K562 (cell line): Measurements from ENCODE around the gene GAB1. TPM values are rescaled to one million over a fixed set of nuclear protein-coding genes. Genes with fewer than 3 reads are reported as not detected.
A peak's percentile ranks its signal among the peaks of the same experiment; 100 is the strongest.

Source experiments
- E2F5 ChIP-seq: sonication (generic); formaldehyde crosslinking; IDR thresholded peaks from 2 replicates; pipeline ENCODE4 v1.8.0; 2022; ENCODE audit warnings: mild to moderate bottlenecking, missing genetic modification reagents
- KDM5B ChIP-seq: fragments of 200-600 bp; sonication (generic); IDR thresholded peaks from 2 replicates; pipeline ENCODE4 v1.6.1; 2012; ENCODE audit warnings: low read depth, mild to moderate bottlenecking, moderate library complexity, low read length, control low read depth, inconsistent platforms; ENCODE audit not compliant: insufficient replicate concordance
- NEUROD1 ChIP-seq: fragments of 150-350 bp; IDR thresholded peaks from 2 replicates; pipeline ENCODE4 v1.6.1; 2014; ENCODE audit warnings: borderline replicate concordance, low read length, low read depth; ENCODE audit not compliant: partially characterized antibody
- POLR2AphosphoS5 ChIP-seq: IDR thresholded peaks from 2 replicates; pipeline ENCODE4 v1.6.1; 2011; ENCODE audit warnings: mild to moderate bottlenecking, low read depth, low read length, moderate library complexity; ENCODE audit not compliant: control insufficient read depth, insufficient read depth
- RAD21 ChIP-seq, 2 experiments: fragments of 250-450 bp in 1 of 2; fragments of 450-650 bp in 1 of 2; sonication (Bioruptor Pico) in 1 of 2; formaldehyde crosslinking in 1 of 2; IDR thresholded peaks in 1 of 2; conservative IDR thresholded peaks in 1 of 2; 2 replicates each; pipeline versions ENCODE4 v1.4.0 to v1.8.0; 2020 to 2022; ENCODE audit warnings: mild to moderate bottlenecking in 2 of 2, moderate library complexity in 1 of 2
- RAD51 ChIP-seq: fragments of 450-650 bp; IDR thresholded peaks from 2 replicates; pipeline ENCODE4 v1.7.1; 2016; ENCODE audit warnings: low read depth, mild to moderate bottlenecking, borderline replicate concordance
- RBM22 ChIP-seq: fragments of 200-400 bp; formaldehyde crosslinking; IDR thresholded peaks from 2 replicates; pipeline ENCODE4 v1.6.1; 2018; ENCODE audit warnings: low read length, low read depth; ENCODE audit not compliant: poor library complexity, severe bottlenecking
- SMARCB1 ChIP-seq: IDR thresholded peaks from 2 replicates; pipeline ENCODE4 v1.6.1; 2011; ENCODE audit warnings: improper control_type of control experiment, low read depth; ENCODE audit not compliant: insufficient read length
- TAF15 ChIP-seq: fragments of 200-400 bp; formaldehyde crosslinking; IDR thresholded peaks from 2 replicates; pipeline ENCODE4 v1.6.1; 2017; ENCODE audit warnings: mild to moderate bottlenecking, low read depth, low read length, moderate library complexity
- TCFL5 ChIP-seq: fragments of 250-450 bp; sonication (Bioruptor Pico); conservative IDR thresholded peaks from 2 replicates; pipeline ENCODE4 v1.6.1; 2021; ENCODE audit warnings: mild to moderate bottlenecking, moderate library complexity, matching md5 sums
- ZBTB26 ChIP-seq: fragments of 450-650 bp; formaldehyde crosslinking; IDR thresholded peaks from 2 replicates; pipeline ENCODE4 v1.4.0; 2022; ENCODE audit warnings: missing genetic modification characterization
- ZFP91 ChIP-seq: sonication (generic); formaldehyde crosslinking; IDR thresholded peaks from 2 replicates; pipeline ENCODE4 v1.8.0; 2022; ENCODE audit warnings: mild to moderate bottlenecking, missing genetic modification reagents
- ZNF551 ChIP-seq: fragments of 250-450 bp; sonication (Bioruptor Pico); IDR thresholded peaks from 2 replicates; pipeline ENCODE4 v1.5.0; 2021; ENCODE audit warnings: mild to moderate bottlenecking, moderate library complexity
- ZNF57 ChIP-seq: fragments of 450-650 bp; formaldehyde crosslinking; IDR thresholded peaks from 2 replicates; pipeline ENCODE4 v1.4.0; 2020; ENCODE audit warnings: mild to moderate bottlenecking, moderate library complexity
- ZNF644 ChIP-seq: fragments of 200-800 bp; sonication (Bioruptor generic); IDR thresholded peaks from 2 replicates; pipeline ENCODE4 v1.6.1; 2016; ENCODE audit warnings: low read depth, missing genetic modification characterization, missing compliant biosample characterization
- polyA plus RNA-seq, 8 experiments: library from polyadenylated mRNA; depleted of rRNA in 4 of 8; stranded (reverse) in 5 of 8; unstranded in 3 of 8; fragments of >200 nt; fragmentation: Nextera tagmentation in 2 of 8; fragmentation: Illumina TruSeq in 1 of 8; extraction: Ambion mirVana in 2 of 8; extraction: Trizol in 1 of 8; gene quantifications; 2 replicates each; pipeline versions ENCODE4 v1.2.1 to v1.2.3, GENCODE V29; 2011 to 2014; ENCODE audit warnings: inconsistent platforms in 1 of 8, missing spikeins in 1 of 8
- total RNA-seq, 7 experiments: library from RNA; depleted of rRNA in 6 of 7; stranded (reverse); fragments of >200 nt in 6 of 7; fragmentation: Illumina TruSeq in 2 of 7; extraction: Trizol in 2 of 7; gene quantifications; 2 replicates each; pipeline versions ENCODE4 v1.2.1 to v1.2.3, GENCODE V29; 2011 to 2021; ENCODE audit warnings: low replicate concordance in 1 of 7
- TF ChIP-seq, protein P1 (sequence below): fragments of 450-650 bp; formaldehyde crosslinking; IDR thresholded peaks from 2 replicates; pipeline ENCODE4 v1.4.0; 2020; ENCODE audit warnings: mild to moderate bottlenecking, moderate library complexity
- TF ChIP-seq, protein P2 (sequence below), 2 experiments: fragments of 450-650 bp in 1 of 2; sonication (generic) in 1 of 2; formaldehyde crosslinking; conservative IDR thresholded peaks; 2 replicates each; pipeline versions ENCODE4 v1.4.0 to v1.8.1; 2020 to 2022; ENCODE audit warnings: mild to moderate bottlenecking in 1 of 2, missing genetic modification reagents in 1 of 2

The GAB1 gene
- total and polyA plus RNA-seq, 9 of the 15 experiments (the other 6 are each of a cell fraction or from before 2014, with no cell fraction given): 1.3 to 14.6 (median 7.5) TPM

GRCh38 chr4:143336781-143337599 is at the start of gene GAB1 (continued):
- no peak for TF ChIP-seq TCFL5 (CRISPR knock-in tag)
- TF ChIP-seq RBM22: no peak
- TF ChIP-seq ZBTB26 (CRISPR knock-in tag): no peak
- no peak for TF ChIP-seq NEUROD1
- peak in 1 of 2 experiments; percentile 15; a peak in 1 of 4 replicates for TF ChIP-seq RAD21 (CRISPR knock-in tag; conservative IDR thresholded peaks at IDR 0.05 in 1 of 2, IDR thresholded peaks at IDR 0.05 in 1 of 2)
- TF ChIP-seq ZNF57 (CRISPR knock-in tag): no peak
- TF ChIP-seq SMARCB1: no peak
- TF ChIP-seq E2F5: no peak
- TF ChIP-seq, protein P1, sequence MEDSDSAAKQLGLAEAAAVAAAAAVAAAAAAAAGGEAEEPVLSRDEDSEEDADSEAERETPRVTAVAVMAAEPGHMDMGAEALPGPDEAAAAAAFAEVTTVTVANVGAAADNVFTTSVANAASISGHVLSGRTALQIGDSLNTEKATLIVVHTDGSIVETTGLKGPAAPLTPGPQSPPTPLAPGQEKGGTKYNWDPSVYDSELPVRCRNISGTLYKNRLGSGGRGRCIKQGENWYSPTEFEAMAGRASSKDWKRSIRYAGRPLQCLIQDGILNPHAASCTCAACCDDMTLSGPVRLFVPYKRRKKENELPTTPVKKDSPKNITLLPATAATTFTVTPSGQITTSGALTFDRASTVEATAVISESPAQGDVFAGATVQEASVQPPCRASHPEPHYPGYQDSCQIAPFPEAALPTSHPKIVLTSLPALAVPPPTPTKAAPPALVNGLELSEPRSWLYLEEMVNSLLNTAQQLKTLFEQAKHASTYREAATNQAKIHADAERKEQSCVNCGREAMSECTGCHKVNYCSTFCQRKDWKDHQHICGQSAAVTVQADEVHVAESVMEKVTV (CRISPR knock-in tag): no peak
- no peak for TF ChIP-seq POLR2AphosphoS5
- TF ChIP-seq RAD51: no peak
- TF ChIP-seq ZNF551 (CRISPR knock-in tag): no peak
- TF ChIP-seq ZFP91 (CRISPR knock-in tag): no peak
- peak; percentile 50 for TF ChIP-seq KDM5B
- TF ChIP-seq, protein P2, sequence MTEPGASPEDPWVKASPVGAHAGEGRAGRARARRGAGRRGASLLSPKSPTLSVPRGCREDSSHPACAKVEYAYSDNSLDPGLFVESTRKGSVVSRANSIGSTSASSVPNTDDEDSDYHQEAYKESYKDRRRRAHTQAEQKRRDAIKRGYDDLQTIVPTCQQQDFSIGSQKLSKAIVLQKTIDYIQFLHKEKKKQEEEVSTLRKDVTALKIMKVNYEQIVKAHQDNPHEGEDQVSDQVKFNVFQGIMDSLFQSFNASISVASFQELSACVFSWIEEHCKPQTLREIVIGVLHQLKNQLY (CRISPR knock-in tag; conservative IDR thresholded peaks at IDR 0.05): no peak
- no peak for TF ChIP-seq ZNF644 (tag)
- no peak for TF ChIP-seq TAF15
